Activated CD8-positive, alpha-beta T cell treated with anti-CD3 and anti-CD28 coated beads for 36 hours (primary cell): Measurements from ENCODE around the gene RAB5B. TPM values are rescaled to one million over a fixed set of nuclear protein-coding genes. Genes with fewer than 3 reads are reported as not detected.

Experiments used
- total RNA-seq, 2 experiments: library from RNA; stranded (reverse); gene quantifications; one replicate each; pipeline ENCODE4 v1.2.3, GENCODE V29; 2021

Gene RAB5B
- total RNA-seq, 2 experiments from 2014 or later, result 26.0 to 32.4 TPM

Other genes with a start within 250 kb of the RAB5B start
- 100 to 1,000 TPM in 1 of 2 experiments, 10 to 100 TPM in 1; 99.6 to 101 TPM for gene CD63, start 245.1 kb upstream of the RAB5B start, total RNA-seq
- gene GDF11, start 231.0 kb upstream of the RAB5B start, total RNA-seq, result 1 to 10 TPM; 7.4 to 9.3 TPM
- 10 to 100 TPM; 93.9 to 94.0 TPM for gene SARNP, start 156.4 kb upstream of the RAB5B start, total RNA-seq
- 10 to 100 TPM; 24.2 to 27.0 TPM for gene ORMDL2, start 156.0 kb upstream of the RAB5B start, total RNA-seq
- 10 to 100 TPM; 23.1 to 23.7 TPM for gene DNAJC14, start 144.5 kb upstream of the RAB5B start, total RNA-seq
- not detected for gene MMP19, start 131.1 kb upstream of the RAB5B start, total RNA-seq
- gene PYM1, start 46.2 kb upstream of the RAB5B start, total RNA-seq, result 10 to 100 TPM; 22.1 to 22.9 TPM
- 100 to 1,000 TPM; 350 to 353 TPM for gene DGKA, start 42.9 kb upstream of the RAB5B start, total RNA-seq
- gene PMEL, start 8.0 kb upstream of the RAB5B start, total RNA-seq, result 1 to 10 TPM in 1 of 2 experiments, under 1 TPM in 1; 0.65 to 1.2 TPM
- 10 to 100 TPM; 86.7 to 90.1 TPM for gene CDK2, start 7.2 kb upstream of the RAB5B start, total RNA-seq
- gene SUOX, start 23.2 kb downstream of the RAB5B start, total RNA-seq, result 1 to 10 TPM; 4.6 to 6.2 TPM
- gene IKZF4, start 47.0 kb downstream of the RAB5B start, total RNA-seq, result 10 to 100 TPM; 20.5 to 20.8 TPM
- gene RPS26, start 67.8 kb downstream of the RAB5B start, total RNA-seq, result 10 to 100 TPM; 29.7 to 29.8 TPM
- under 1 TPM; 0.98 to 0.99 TPM for gene ERBB3, start 106.1 kb downstream of the RAB5B start, total RNA-seq
- gene PA2G4, start 130.5 kb downstream of the RAB5B start, total RNA-seq, result 100 to 1,000 TPM; 447 to 455 TPM
- 1,000 to 10,000 TPM; 5,401 to 5,452 TPM for gene RPL41, start 142.6 kb downstream of the RAB5B start, total RNA-seq
- 1 to 10 TPM; 6.8 to 7.2 TPM for gene ZC3H10, start 144.2 kb downstream of the RAB5B start, total RNA-seq
- 100 to 1,000 TPM; 154 to 160 TPM for gene ESYT1, start 154.2 kb downstream of the RAB5B start, total RNA-seq
- 10 to 100 TPM; 60.3 to 66.9 TPM for gene MYL6B, start 178.5 kb downstream of the RAB5B start, total RNA-seq
- gene MYL6, start 184.3 kb downstream of the RAB5B start, total RNA-seq, result 100 to 1,000 TPM; 647 to 663 TPM
- 10 to 100 TPM; 79.3 to 87.9 TPM for gene SMARCC2, start 215.4 kb downstream of the RAB5B start, total RNA-seq
- gene RNF41, start 247.8 kb downstream of the RAB5B start, total RNA-seq, result 10 to 100 TPM; 23.4 to 27.4 TPM